DOHH2 (cell line): ENCODE measurements around the gene ZNF22.

Experiments used
- H3F3A ChIP-seq: fragments of 200-600 bp; sonication (generic), shearing (Covaris generic); 2 replicates; pipeline ENCODE4 v1.6.0; 2016; ENCODE audit warnings: antibody characterized with exemption, mild to moderate bottlenecking; ENCODE audit not compliant: control insufficient read depth, insufficient read depth
- H3K27ac ChIP-seq: fragments of 200-600 bp; sonication (generic); 2 replicates; pipeline ENCODE4 v1.5.1; 2014; ENCODE audit warnings: low read depth, mild to moderate bottlenecking, low read length, moderate library complexity
- H3K27me3 ChIP-seq: fragments of 200-600 bp; sonication (generic); 2 replicates; pipeline ENCODE4 v1.6.1; 2014; ENCODE audit warnings: mild to moderate bottlenecking, low read length, mixed read lengths; ENCODE audit not compliant: control insufficient read depth
- H3K36me3 ChIP-seq: fragments of 200-600 bp; sonication (generic); 2 replicates; pipeline ENCODE4 v1.6.1; 2014; ENCODE audit warnings: mild to moderate bottlenecking, low read length, moderate library complexity, mixed read lengths; ENCODE audit not compliant: control insufficient read depth
- H3K4me1 ChIP-seq: fragments of 200-600 bp; sonication (generic); 2 replicates; pipeline ENCODE4 v1.6.1; 2014; ENCODE audit warnings: mild to moderate bottlenecking, low read length, mixed read lengths; ENCODE audit not compliant: control insufficient read depth
- H3K4me2 ChIP-seq: fragments of 200-600 bp; sonication (generic); 2 replicates; pipeline ENCODE4 v1.6.0; 2014; ENCODE audit warnings: mild to moderate bottlenecking, low read length, moderate library complexity
- H3K4me3 ChIP-seq: fragments of 200-600 bp; sonication (generic); 2 replicates; pipeline ENCODE4 v1.5.1; 2014; ENCODE audit warnings: mild to moderate bottlenecking, low read length, mixed read lengths
- H3K79me2 ChIP-seq: fragments of 200-600 bp; sonication (generic); 2 replicates; pipeline ENCODE4 v1.6.1; 2014; ENCODE audit warnings: mild to moderate bottlenecking, low read length, mixed read lengths; ENCODE audit not compliant: control insufficient read depth
- H3K9me2 ChIP-seq: fragments of 200-600 bp; sonication (generic); replicated peaks from 2 replicates; pipeline ENCODE4 v1.6.1; 2014; ENCODE audit warnings: mild to moderate bottlenecking, low read length, mixed read lengths; ENCODE audit not compliant: control insufficient read depth
- H3K9me3 ChIP-seq: fragments of 200-600 bp; sonication (generic); 2 replicates; pipeline ENCODE4 v1.6.1; 2014; ENCODE audit warnings: antibody characterized with exemption, low read length, mixed read lengths; ENCODE audit not compliant: control insufficient read depth, insufficient read depth
- H4K20me1 ChIP-seq: fragments of 200-600 bp; sonication (generic); 2 replicates; pipeline ENCODE4 v1.6.0; 2014; ENCODE audit warnings: low read depth, mild to moderate bottlenecking, antibody characterized with exemption, low read length, moderate library complexity; ENCODE audit not compliant: control insufficient read depth, insufficient read depth
- CTCF ChIP-seq: fragments of 200-600 bp; sonication (generic); IDR thresholded peaks from one replicate; pipeline ENCODE4 v1.5.1; 2014; ENCODE audit warnings: antibody characterized with exemption, mild to moderate bottlenecking, low read depth, low read length; ENCODE audit not compliant: poor library complexity, severe bottlenecking
- EZH2phosphoT487 ChIP-seq: fragments of 200-600 bp; sonication (generic); IDR thresholded peaks from 2 replicates; pipeline ENCODE4 v1.6.1; 2017; ENCODE audit warnings: borderline replicate concordance, mild to moderate bottlenecking, antibody characterized with exemption, low read length, moderate library complexity, mixed read lengths

ZNF22 gene

GRCh38 chr10:45003432-45004000 is 2.8 kb downstream of the ZNF22 start:
- Histone ChIP-seq H3F3A (peaks cover 11% of the 10 kb centered on the region; the same call in 1 of the 2 replicates), H3K4me3 (no peak overlapping the region), H3K27ac (no peak overlapping the region), H3K27me3 (no peaks in the 10 kb centered on the region), H3K4me1 (peaks cover 26% of the 10 kb centered on the region), H3K9me2 (no peaks in the 10 kb centered on the region), H3K4me2 (no peak overlapping the region), H4K20me1 (peaks cover 9% of the 10 kb centered on the region; the same call in 1 of the 2 replicates), H3K79me2 (peaks cover 55% of the 10 kb centered on the region), H3K36me3 (peaks cover 39% of the 10 kb centered on the region), H3K9me3 (no peaks in the 10 kb centered on the region)
- no peak for TF ChIP-seq CTCF
- TF ChIP-seq EZH2phosphoT487: no peak

GRCh38 chr10:45004661-45005060 is 3.9 kb downstream of the ZNF22 start:
- no peaks in the 10 kb centered on the region for H3K27me3 ChIP-seq
- TF ChIP-seq EZH2phosphoT487: no peak
- TF ChIP-seq CTCF: no peak
- no peak overlapping the region for H3K4me2 ChIP-seq
- H3K27ac ChIP-seq: no peak overlapping the region
- no peak overlapping the region for H3K4me3 ChIP-seq
- peaks cover 25% of the 10 kb centered on the region for H3K4me1 ChIP-seq
- H3K79me2 ChIP-seq: peaks cover 55% of the 10 kb centered on the region
- H3K36me3 ChIP-seq: peaks cover 39% of the 10 kb centered on the region
- peaks cover 9% of the 10 kb centered on the region; the same call in 1 of the 2 replicates for H4K20me1 ChIP-seq
- H3K9me2 ChIP-seq: no peaks in the 10 kb centered on the region
- H3K9me3 ChIP-seq: no peaks in the 10 kb centered on the region
- H3F3A ChIP-seq: peaks cover 11% of the 10 kb centered on the region; the same call in 1 of the 2 replicates

- Histone ChIP-seq H3K27ac (no peak overlapping the region), H3K36me3 (peaks cover 39% of the 10 kb centered on the region), H3K79me2 (peaks cover 50% of the 10 kb centered on the region), H4K20me1 (peaks cover 9% of the 10 kb centered on the region; the same call in 1 of the 2 replicates), H3K4me2 (no peak overlapping the region), H3K27me3 (no peaks in the 10 kb centered on the region), H3F3A (peaks cover 11% of the 10 kb centered on the region; the same call in 1 of the 2 replicates), H3K4me1 (peaks cover 19% of the 10 kb centered on the region), H3K9me2 (no peaks in the 10 kb centered on the region), H3K9me3 (no peaks in the 10 kb centered on the region), H3K4me3 (no peak overlapping the region)
- no peak for TF ChIP-seq EZH2phosphoT487
- no peak for TF ChIP-seq CTCF
Observed at GRCh38 chr10:45005284-45005683, 4.6 kb downstream of the ZNF22 start.
